GM13976 (cell line): ENCODE results near the gene PAX7.
"Not testable (repeated sequence)": the region's sequence is repeated elsewhere in the genome, so short reads cannot be mapped to it uniquely, and the experiment has no call there.

Experiments
- DNase-seq: peaks from one replicate; pipeline ENCODE4 v3.0.0; 2012; ENCODE audit warnings: low spot score
- CTCF ChIP-seq: IDR thresholded peaks from 2 replicates; pipeline ENCODE4 v1.5.1; 2012; ENCODE audit warnings: borderline replicate concordance, mild to moderate bottlenecking; ENCODE audit not compliant: insufficient read depth; ENCODE audit errors: extremely low read depth, missing control alignments, control extremely low read depth
- in situ Hi-C: fragments of 300-500 bp; cut with MboI; formaldehyde crosslinking; loops from one replicate; pipeline ENCODE4 v1.12.0; 2022; ENCODE audit warnings: low sequenced_read_pairs, mixed read lengths, inconsistent platforms; ENCODE audit not compliant: unreplicated experiment

PAX7 gene

GRCh38 chr1:18687273-18687672 is 56.6 kb downstream of the PAX7 start:
- no peak for TF ChIP-seq CTCF
- DNase-seq: no peak
- in situ Hi-C loops: no loop called here

DNA sequence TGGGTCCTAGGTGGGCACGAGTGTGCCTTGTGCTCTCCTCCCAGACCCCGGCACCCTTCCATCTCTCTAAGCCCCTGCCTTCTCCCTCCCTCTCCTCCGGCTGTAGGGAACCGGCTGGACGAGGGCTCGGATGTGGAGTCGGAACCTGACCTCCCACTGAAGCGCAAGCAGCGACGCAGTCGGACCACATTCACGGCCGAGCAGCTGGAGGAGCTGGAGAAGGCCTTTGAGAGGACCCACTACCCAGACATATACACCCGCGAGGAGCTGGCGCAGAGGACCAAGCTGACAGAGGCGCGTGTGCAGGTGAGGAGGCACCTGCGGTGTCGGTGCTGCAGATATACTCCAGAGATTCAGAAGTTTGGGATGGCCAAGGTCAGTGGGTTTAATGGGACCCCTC is 61.0 kb downstream of the PAX7 start:
- no peak for TF ChIP-seq CTCF
- DNase-seq: no peak
- in situ Hi-C loops: no loop called here

DNA sequence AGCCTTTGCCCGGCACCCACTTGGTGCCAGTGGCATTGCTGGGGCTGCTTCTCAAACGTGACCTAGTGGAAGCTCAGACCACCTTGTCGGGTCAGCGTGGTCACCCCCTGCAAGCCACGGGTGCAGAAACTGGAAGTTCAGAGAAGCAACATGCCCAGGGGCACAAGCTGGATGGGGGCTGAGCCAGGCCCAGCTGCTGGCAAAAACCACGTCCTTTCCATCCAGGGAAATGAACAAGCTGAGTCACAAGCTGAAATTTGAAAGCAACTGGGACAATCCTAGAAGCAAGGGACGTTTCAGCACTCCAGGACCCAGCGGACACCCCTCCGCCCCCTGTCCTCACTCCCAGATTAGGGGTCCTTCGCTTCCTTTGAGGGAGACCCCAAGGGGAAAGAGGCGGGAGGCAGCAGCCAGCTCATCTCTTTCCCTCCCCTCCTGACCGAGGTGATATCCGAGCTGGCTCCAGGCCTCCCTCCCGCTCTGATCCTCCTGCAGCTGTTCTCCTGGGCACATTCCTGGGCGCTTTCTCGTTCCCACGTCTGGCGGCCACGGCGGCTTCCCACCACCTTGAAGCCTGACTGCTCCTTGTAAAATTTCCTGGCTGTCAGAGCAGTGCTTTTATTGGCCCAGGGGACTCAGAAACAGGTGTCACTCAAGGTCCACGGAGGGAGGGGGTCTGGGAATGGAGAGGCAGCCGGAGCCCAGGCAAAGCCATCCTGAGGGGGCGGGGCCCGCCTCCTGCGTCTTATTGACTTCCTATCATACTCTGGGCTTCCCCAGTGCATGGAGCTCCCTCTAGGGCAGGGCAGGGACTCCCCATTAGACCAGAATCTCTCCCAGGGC is 62.8 kb downstream of the PAX7 start:
- DNase-seq: no peak
- in situ Hi-C loops: no loop called here
- no peak for TF ChIP-seq CTCF

DNA sequence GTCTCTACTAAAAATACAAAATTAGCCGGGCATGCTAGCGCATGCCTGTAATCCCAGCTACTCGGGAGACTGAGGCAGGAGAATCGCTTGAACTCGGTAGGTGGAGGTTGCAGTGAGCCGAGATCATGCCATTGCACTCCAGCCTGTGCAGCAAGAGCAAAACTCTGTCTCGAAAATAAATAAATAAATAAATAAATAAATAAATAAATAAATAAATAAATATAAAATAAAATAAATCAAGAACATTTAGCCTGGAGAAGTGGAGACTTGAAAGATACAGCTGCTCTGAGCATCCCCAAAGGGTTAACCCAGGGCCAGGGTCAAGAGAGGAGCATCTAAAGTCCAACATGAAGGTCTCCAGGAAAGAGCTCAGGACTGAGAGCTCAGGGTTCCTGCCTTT is 63.6 kb downstream of the PAX7 start:
- in situ Hi-C loops: not testable (repeated sequence)

GRCh38 chr1:18697541-18697940 is 66.9 kb downstream of the PAX7 start:
- no peak for DNase-seq
- in situ Hi-C loops: no loop called here
- TF ChIP-seq CTCF: no peak

More for the DNA sequence above, 63.6 kb downstream of the PAX7 start:
- not testable (repeated sequence) for DNase-seq

DNA sequence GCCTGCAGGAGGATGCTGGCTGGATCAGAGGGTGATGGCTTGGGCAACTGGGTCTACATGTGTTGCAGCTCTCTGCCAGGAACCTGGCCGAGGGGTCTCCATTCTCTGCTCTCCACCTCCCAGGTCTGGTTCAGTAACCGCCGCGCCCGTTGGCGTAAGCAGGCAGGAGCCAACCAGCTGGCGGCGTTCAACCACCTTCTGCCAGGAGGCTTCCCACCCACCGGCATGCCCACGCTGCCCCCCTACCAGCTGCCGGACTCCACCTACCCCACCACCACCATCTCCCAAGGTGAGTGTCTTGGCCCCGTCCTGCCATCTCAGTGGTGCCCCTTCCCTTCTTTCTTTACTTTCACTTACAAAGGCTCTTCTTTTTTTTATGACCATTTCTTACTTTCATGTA is 69.9 kb downstream of the PAX7 start:
- in situ Hi-C loops: no loop called here
- no peak for DNase-seq
- no peak for TF ChIP-seq CTCF

DNA sequence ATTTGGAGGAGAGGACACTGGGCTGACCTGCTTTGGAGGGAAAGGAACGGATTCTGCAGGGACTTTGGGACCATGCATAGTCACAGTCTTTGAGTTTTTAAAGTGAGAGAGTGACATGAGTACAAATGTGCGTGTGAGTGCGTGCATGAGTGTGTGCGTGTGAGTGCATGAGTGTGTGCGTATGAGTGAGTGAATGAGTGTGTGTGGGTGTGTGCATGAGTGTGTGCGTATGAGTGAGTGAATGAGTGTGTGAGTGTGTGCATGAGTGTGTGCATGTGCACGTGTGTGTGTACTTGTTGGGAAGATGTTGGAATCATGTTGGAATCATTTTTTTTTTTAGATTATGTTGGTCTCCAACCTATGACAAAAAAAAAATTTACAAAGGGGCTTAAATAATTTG is 70.5 kb downstream of the PAX7 start:
- TF ChIP-seq CTCF: no peak
- DNase-seq: no peak
- in situ Hi-C loops: no loop called here
